Left ventricle myocardium inferior (tissue), 1 donor: Measurements from ENCODE around the gene RNF43. TPM values are rescaled to one million over a fixed set of nuclear protein-coding genes. Genes with fewer than 3 reads are reported as not detected.

Experiments used
- DNase-seq: peaks from one replicate; pipeline ENCODE4 v3.0.0-alpha.2; 2020
- H3K27ac ChIP-seq: fragments of 200-600 bp; replicated peaks from 2 replicates; pipeline ENCODE4 v1.8.0; 2021
- H3K27me3 ChIP-seq: fragments of 200-600 bp; 2 replicates; pipeline ENCODE4 v1.8.0; 2021; ENCODE audit warnings: low read depth
- H3K36me3 ChIP-seq: fragments of 200-600 bp; 2 replicates; pipeline ENCODE4 v1.8.0; 2021
- H3K4me1 ChIP-seq: fragments of 200-600 bp; 2 replicates; pipeline ENCODE4 v1.8.0; 2021
- H3K4me3 ChIP-seq: fragments of 200-600 bp; 2 replicates; pipeline ENCODE4 v1.8.0; 2021; ENCODE audit warnings: mild to moderate bottlenecking, moderate library complexity
- H3K9me3 ChIP-seq: fragments of 200-600 bp; replicated peaks from 2 replicates; pipeline ENCODE4 v1.8.0; 2021
- CTCF ChIP-seq: fragments of 200-600 bp; IDR thresholded peaks from 2 replicates; pipeline ENCODE4 v1.8.0; 2021; ENCODE audit warnings: antibody characterized with exemption, mild to moderate bottlenecking, borderline replicate concordance
- intact Hi-C: fragments of 100-400 bp; cut with micrococcal nuclease; formaldehyde crosslinking; loops from one replicate; pipeline ENCODE4 v1.11.0; 2022
- total RNA-seq: library from RNA; stranded (reverse); fragmentation: NEBNext Ultra II Directional; extraction: Animal tissue kit (Norgen Biotek cat#: 25700); gene quantifications from one replicate; pipeline ENCODE4 v1.2.1, GENCODE V29; 2021
- donor health status: DM: no; HTN: yes; CAD: no; lungs with severe emphysema.

RNF43 gene
- total RNA-seq, 1 donor from 2014 or later, result 4.7 TPM

GRCh38 chr17:58381124-58382035, 36.0 kb downstream of the RNF43 start:
- Histone ChIP-seq H3K4me3 (no peak overlapping the region), H3K36me3 (no peaks in the 10 kb centered on the region), H3K27me3 (no peaks in the 10 kb centered on the region), H3K9me3 (no peaks in the 10 kb centered on the region), H3K4me1 (no peaks in the 10 kb centered on the region), H3K27ac (no peak overlapping the region)
- intact Hi-C loops, result no loop called here
- DNase-seq, result no peak
- no peak for TF ChIP-seq CTCF

- intact Hi-C loops, result no loop called here
- H3K4me3 ChIP-seq, result no peak overlapping the region
- DNase-seq, result no peak
- H3K27me3 ChIP-seq, result no peaks in the 10 kb centered on the region
- H3K4me1 ChIP-seq, result no peaks in the 10 kb centered on the region
- H3K27ac ChIP-seq, result no peak overlapping the region
- no peaks in the 10 kb centered on the region for H3K9me3 ChIP-seq
- no peak for TF ChIP-seq CTCF
- H3K36me3 ChIP-seq, result no peaks in the 10 kb centered on the region
Observed at GRCh38 chr17:58380207-58381123, 36.9 kb downstream of the RNF43 start.

GRCh38 chr17:58379511-58379824, 37.9 kb downstream of the RNF43 start:
- intact Hi-C loops, result no loop called here
- no peak for TF ChIP-seq CTCF
- H3K4me3 ChIP-seq, result no peak overlapping the region

GRCh38 chr17:58378733-58379510, 38.4 kb downstream of the RNF43 start:
- Histone ChIP-seq H3K9me3 (no peaks in the 10 kb centered on the region), H3K36me3 (no peaks in the 10 kb centered on the region), H3K27me3 (no peaks in the 10 kb centered on the region), H3K27ac (no peak overlapping the region), H3K4me3 (no peak overlapping the region), H3K4me1 (no peaks in the 10 kb centered on the region)
- no peak for DNase-seq
- intact Hi-C loops, result no loop called here
- no peak for TF ChIP-seq CTCF

More at GRCh38 chr17:58379511-58379824, 37.9 kb downstream of the RNF43 start:
- H3K27me3 ChIP-seq, result no peaks in the 10 kb centered on the region
- no peak for DNase-seq
- no peaks in the 10 kb centered on the region for H3K4me1 ChIP-seq
- H3K36me3 ChIP-seq, result no peaks in the 10 kb centered on the region
- no peaks in the 10 kb centered on the region for H3K9me3 ChIP-seq
- no peak overlapping the region for H3K27ac ChIP-seq

GRCh38 chr17:58377661-58378060, 39.7 kb downstream of the RNF43 start:
- Histone ChIP-seq H3K36me3 (no peaks in the 10 kb centered on the region), H3K4me1 (no peaks in the 10 kb centered on the region), H3K4me3 (no peak overlapping the region), H3K27ac (no peak overlapping the region), H3K27me3 (no peaks in the 10 kb centered on the region), H3K9me3 (no peaks in the 10 kb centered on the region)
- DNase-seq, result no peak
- no peak for TF ChIP-seq CTCF
- intact Hi-C loops, result no loop called here
